LoVo (cell line): ENCODE results near the gene FMO4.
"Not testable (repeated sequence)": the region's sequence is repeated elsewhere in the genome, so short reads cannot be mapped to it uniquely, and the experiment has no call there.

Experiments
- DNase-seq: peaks from one replicate; pipeline ENCODE4 v3.0.0-alpha.2; 2016; ENCODE audit warnings: low spot score

Gene FMO4

GRCh38 chr1:171335964-171336363, 22.0 kb downstream of the FMO4 start:
- no peak for DNase-seq

GRCh38 chr1:171339345-171339744, 25.4 kb downstream of the FMO4 start:
- not testable (repeated sequence) for DNase-seq

- DNase-seq = no peak
These were observed 29.9 kb downstream of the FMO4 start for GRCh38 chr1:171343727-171344472.

- DNase-seq = no peak
These were observed 30.5 kb downstream of the FMO4 start for GRCh38 chr1:171344473-171344820.

GRCh38 chr1:171345536-171345935, 31.6 kb downstream of the FMO4 start:
- no peak for DNase-seq

- no peak for DNase-seq
These were observed 32.9 kb downstream of the FMO4 start for GRCh38 chr1:171346881-171347280.

GRCh38 chr1:171350594-171350993, 36.6 kb downstream of the FMO4 start:
- no peak for DNase-seq

GRCh38 chr1:171351961-171352360, 38.0 kb downstream of the FMO4 start:
- DNase-seq = no peak

- DNase-seq = no peak
These were observed 38.6 kb downstream of the FMO4 start for GRCh38 chr1:171352554-171352953.

- DNase-seq = no peak
These were observed 41.7 kb downstream of the FMO4 start for GRCh38 chr1:171355727-171356126.

- DNase-seq = no peak
These were observed 43.2 kb downstream of the FMO4 start for GRCh38 chr1:171357179-171357578.

GRCh38 chr1:171359355-171359648, 45.3 kb downstream of the FMO4 start:
- not testable (repeated sequence) for DNase-seq

- not testable (repeated sequence) for DNase-seq
These were observed 45.9 kb downstream of the FMO4 start for GRCh38 chr1:171359731-171360527.

GRCh38 chr1:171366085-171366484, 52.1 kb downstream of the FMO4 start:
- DNase-seq = peak; percentile 15

GRCh38 chr1:171366816-171367215, 52.8 kb downstream of the FMO4 start:
- no peak for DNase-seq

GRCh38 chr1:171367436-171367835, 53.5 kb downstream of the FMO4 start:
- DNase-seq = no peak

GRCh38 chr1:171372418-171373084, 58.6 kb downstream of the FMO4 start:
- DNase-seq = no peak

GRCh38 chr1:171373357-171374122, 59.6 kb downstream of the FMO4 start:
- peak; percentile 5 for DNase-seq

- no peak for DNase-seq
These were observed 65.9 kb downstream of the FMO4 start for GRCh38 chr1:171379846-171380245.

- no peak for DNase-seq
These were observed 67.9 kb downstream of the FMO4 start for GRCh38 chr1:171381866-171382210.

GRCh38 chr1:171384496-171384895, 70.5 kb downstream of the FMO4 start:
- no peak for DNase-seq

GRCh38 chr1:171389171-171389570, 75.2 kb downstream of the FMO4 start:
- no peak for DNase-seq
